GM19463 (cell line): Measurements from ENCODE around the gene THOC1.

ENCODE experiments used
- ATAC-seq: cut with Tn5 transposase; IDR thresholded peaks from one replicate; pipeline ENCODE4 v1.9.1; 2021; ENCODE audit warnings: mild to moderate bottlenecking, moderate library complexity; ENCODE audit not compliant: unreplicated experiment

Gene THOC1

DNA sequence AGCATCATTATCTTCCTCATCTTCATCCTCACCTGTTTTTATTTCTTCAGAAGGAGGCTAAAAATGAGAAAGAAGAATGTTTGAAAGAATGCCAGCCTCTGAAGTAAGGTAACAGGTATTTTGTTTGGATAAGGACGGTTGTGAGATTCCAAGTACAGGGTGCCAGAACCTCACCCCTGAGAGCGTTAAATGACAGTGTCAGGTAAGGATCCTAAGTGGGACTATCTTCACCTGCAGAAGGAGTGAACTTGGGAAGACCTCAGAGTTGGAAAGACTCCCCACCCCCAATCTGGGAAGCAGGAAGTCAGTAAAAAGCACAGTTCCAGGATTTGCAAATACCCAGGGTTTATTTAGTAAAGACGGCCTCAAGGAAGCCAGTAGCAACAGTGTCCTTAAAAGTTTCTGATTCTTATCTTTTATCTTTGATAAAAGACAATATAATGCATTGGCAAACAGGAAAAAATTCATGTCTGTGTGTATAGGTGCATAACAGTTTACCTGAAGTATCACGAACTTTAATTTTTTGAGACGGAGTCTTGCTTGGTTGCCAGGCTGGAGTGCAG is 52.3 kb downstream of the THOC1 start:
- no peak for ATAC-seq

DNA sequence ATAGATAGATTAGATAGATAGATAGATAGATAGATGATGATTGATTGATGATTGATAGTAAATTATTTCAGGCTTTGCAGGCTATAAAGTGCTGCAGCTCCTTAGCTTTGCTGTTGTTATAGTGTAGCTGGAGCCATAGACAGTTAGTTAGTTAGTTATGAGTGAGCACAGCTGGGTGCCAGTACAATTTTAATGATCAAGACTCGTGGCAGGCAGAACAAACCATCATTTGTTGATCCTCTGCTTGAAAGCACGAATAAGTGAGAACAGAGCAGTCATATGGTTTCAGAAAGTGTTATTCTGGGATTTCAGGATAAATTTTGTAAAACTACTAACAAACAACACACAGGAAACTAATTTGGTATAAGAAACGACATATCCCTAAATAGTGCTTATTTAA is 53.9 kb downstream of the THOC1 start:
- no peak for ATAC-seq

DNA sequence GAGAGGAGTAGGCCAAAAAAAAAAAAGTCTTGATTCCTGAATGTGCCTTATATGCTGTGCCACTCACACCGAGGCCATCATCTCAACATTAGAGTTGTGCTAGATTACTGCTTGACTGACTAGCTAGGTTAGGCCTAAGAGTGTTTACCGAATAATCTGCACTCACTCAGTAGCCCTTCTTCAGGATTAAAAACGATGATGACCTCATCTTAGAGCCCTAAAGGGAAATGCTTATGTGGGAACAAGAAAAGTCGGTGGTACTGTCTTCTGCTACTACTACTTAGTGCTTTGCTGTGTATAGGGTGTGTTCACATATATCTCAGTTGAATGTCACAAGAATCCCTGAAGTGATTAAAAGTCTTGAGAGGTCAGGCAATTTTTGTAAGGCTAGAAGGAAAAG is 54.3 kb downstream of the THOC1 start:
- ATAC-seq, result no peak

DNA sequence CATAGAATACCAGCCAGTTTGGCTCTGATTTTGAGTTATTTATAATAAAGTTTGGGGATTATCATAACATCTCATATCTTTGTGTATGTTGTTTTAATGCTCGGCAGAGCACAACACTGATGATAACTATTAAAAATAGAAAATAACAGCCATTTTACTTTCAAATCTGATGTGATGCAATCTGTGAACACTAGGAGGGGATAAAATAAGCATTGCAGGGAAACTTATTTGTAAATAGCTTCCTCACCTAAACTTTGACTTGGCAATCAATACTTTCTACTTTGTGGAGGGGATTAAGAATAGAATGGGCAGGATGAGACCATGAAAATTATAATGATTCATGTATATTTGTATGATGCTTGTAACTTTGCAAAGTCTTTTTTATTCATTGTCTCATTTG is 55.1 kb downstream of the THOC1 start:
- ATAC-seq, result no peak

DNA sequence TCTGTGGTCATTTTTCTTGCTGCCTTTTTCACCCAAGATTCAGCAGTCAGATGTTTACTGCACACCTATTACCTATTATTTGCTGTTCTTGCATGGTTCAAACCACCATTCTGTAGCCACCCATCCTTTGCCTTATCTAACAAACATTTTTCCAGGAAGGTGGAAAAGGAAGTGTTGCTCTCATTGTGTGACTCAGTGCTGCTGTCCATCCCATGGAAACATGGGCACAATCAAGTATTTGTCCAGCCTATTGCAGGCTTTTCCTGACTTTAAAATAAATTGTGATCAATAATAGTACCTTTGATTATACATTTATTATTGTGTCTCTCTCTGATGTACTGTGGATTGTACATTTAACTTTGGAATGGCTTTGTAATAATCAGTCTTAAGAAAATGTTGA is 56.3 kb downstream of the THOC1 start:
- ATAC-seq, result no peak

DNA sequence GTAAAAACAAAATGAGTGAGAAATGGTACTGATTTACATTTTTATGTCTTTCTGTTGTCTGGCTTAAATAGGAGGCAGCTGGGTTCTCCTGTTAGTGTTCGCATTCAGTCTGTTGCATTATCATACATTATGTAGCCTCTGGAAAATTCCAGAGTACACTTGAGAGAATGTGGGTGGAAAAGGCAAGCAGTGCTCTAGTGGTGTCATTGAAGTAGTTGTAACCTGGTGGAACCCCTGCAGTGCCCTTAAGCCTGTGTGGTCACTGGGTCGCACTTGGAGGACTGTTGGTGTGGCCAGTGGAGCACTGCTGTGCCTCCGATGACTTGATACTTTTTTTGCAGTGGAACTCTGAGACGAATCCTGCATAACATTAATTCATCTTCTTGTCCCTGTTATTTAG is 57.1 kb downstream of the THOC1 start:
- ATAC-seq, result no peak

DNA sequence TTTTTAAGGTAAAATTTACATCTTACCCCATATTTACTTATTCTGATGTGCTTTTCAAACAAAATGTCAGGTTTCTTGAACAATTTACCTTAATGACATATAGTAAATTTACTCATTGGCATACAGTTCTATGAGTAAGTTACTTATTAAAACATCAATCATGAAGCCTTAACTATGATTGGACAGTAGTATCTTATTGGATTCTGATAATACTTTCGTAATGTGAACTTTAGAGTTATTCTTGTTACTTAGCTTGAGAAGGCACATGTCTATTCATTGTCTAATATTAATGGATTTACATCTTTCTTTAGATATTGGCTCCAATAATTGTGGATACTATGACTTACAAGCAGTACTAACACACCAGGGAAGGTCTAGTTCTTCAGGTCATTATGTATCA is 57.8 kb downstream of the THOC1 start:
- ATAC-seq, result no peak

DNA sequence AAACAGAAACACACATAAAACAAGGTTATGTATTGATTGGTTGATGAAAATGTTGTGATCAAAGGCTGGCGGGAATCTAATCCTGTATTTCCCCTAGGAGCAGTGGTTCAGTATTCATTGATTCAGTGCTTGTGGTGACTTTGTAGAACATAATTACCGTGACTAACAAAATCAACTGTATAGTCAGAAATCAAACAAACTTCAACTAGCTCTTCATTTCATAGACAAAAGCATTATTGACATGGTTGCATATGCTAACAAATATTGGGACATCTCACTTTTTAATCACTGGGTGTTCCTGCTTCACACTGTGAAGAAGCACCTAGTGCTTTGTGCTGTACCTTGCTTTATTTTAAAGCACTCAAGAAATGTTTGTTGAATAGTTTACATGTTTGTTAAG is 68.1 kb downstream of the THOC1 start:
- no peak for ATAC-seq

DNA sequence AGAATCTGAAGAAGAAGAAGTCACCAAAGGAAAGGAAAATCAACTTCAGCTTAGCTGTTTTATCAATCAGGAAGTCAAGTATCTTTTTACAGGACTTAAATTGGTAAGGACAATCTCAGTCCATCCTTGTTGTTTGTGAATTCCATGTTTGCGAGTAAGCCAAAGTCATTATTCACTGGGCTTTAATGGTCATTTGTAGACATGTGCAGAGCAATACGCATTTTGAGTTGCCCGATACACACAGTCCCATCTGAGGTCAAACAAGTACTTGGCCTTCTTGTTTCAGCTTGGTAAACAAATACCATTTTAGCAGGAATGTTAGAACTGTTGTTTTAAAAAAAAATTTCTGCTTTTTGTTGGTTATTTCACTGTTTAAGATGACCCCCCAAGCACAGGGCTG is 68.6 kb downstream of the THOC1 start:
- no peak for ATAC-seq

DNA sequence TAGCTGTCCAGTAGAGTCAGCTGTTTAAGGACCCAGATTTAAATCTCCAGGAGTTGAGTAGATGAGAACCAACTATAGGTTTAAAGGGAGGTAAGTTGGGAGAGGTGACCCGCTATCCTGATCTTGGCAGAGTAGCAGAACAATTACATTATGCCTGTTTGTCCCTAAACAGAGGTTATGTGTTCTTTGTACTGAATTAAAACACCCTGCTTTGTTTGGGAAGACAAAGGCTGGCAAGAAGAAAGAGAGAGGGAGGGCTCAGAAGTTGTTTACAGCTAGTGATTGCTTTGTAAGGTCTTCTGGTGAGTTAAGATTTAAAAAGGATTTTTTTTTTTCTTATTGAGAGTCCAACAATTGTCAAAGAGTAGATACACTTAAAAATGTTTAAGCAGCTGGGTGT is 72.2 kb downstream of the THOC1 start:
- ATAC-seq, result no peak

DNA sequence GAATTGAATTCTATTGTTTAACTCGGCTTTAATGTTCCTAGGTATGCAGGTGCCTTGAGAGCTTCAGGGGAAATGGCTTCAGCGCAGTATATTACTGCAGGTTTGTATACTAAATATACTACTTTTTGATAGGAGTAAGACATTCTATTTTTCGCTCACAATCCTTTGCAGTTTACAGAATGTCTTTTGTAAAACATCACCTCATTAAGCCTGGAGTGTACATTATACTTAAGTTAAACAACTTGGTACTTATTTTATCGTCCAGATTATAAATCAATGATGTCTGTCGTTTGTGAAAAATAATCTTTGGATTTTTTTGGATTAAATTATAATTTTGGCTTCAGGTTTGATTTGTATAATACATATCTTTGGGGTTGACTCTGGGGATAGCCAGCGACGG is 75.0 kb downstream of the THOC1 start:
- no peak for ATAC-seq

DNA sequence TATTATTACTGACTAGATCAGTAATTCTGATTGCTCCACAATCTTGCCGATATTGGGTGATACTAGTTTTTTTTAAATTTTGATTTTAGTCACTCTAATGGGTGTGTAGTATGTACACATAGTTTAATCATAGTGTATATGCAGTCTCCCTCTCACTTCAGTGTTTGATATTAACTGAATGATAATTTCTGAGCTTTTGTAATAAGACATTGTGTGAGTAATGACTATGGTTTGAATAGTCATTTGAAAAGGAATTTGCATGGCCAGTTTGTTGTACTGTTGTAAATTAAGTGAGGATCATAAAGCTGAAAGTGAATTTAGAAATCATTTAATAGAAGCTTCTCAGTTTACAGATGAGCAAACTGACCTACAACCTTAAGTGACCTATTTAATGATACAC is 76.1 kb downstream of the THOC1 start:
- no peak for ATAC-seq

DNA sequence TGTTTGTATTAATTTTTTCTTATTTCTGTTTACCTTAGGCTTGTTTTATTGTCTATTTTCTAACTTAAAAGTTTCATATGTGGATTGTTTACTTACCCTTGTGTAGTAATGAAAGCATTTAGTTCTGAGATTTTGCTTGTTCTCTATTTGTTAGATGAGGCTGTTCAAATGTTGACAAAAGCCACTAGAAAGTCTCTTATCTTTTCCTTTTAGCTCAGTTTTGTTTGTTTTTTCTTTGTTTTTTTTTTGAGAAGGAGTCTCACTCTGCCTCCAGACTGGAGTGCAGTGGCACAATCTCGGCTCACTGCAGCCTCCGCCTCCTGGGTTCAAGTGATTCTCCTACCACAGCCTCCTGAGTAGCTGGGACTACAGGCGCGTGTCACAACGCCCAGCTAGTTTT is 78.6 kb downstream of the THOC1 start:
- ATAC-seq, result no peak

DNA sequence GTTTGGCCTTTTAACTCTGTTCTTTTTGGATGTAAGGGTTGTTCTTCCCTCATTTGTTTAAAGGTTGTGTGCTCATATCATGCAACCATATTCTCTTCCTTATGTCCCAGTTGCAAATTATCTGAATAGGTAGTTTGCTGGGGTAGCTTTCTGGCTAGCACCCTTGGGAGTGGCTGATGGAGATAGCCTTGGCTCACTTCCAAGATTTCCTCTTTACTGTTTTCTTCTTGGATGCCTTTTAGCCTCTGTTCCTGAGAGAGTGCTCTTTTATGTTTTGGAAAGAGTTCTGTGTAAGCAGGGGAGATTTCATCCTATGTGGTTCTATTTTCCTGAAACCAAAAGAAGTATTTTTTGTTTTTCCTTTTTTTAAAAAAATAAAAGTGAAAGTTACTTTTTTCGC is 84.1 kb downstream of the THOC1 start:
- no peak for ATAC-seq

DNA sequence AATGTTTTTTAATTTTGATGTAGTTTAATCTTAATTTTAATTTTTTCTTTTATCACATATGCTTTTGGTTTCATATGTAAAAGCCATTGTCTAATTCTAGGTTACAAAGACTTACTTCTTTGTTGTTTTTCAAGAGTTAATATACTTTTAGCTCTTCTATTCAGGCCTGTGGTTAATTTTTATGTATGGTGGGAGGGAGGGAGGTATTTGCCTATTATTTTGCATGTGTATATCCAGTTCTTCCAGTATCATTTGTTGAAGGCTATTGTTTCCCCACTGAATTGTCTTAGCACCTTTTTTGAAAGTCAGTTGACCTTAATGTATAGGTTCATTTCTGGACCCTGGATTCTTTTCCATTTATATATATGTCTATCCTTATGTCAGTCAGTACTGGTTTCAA is 86.1 kb downstream of the THOC1 start:
- no peak for ATAC-seq

DNA sequence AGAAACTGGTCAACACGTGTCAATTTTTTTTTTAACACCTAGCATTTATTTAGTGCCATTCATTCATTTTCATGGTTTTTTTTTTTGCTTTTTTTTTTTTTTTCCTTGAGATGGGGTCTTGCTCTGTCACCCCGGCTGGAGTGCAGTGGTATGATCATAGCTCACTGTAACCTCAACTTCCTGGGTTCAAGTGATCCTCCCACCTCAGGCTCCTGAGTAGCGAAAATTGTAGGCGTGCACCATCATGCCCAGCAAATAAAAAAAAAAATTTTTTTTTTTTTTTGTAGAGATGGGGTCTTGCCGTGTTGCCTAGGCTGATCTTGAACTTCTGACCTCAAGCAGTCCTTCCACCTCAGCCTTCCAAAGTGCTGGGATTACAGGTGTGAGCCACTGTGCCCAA is 88.3 kb downstream of the THOC1 start:
- no peak for ATAC-seq

DNA sequence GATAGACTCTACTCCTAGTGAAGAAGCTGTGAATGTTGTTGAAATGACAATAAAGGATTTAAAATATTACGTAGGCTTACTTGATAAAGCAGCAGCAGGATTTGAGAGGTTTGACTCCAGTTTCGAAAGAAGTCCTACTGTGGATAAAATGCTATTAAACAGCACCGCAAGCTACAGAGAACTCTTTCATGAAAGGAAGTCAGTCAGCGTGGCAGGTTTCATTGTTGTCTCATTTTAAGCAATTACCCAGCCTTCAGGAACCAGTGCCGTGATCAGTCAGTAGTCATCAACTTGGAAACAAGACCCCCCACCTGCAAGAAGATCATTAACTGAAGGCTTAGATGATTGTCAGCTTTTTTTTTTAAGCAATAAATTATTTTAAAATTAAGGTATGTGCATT is 95.5 kb downstream of the THOC1 start:
- no peak for ATAC-seq
